Inflammatory macrophage treated with lipopolysaccharide for 4 hours (primary cell): ENCODE measurements around the gene CMIP.

ENCODE experiments used
- DNase-seq: peaks from one replicate; pipeline ENCODE4 v3.0.0-alpha.2; 2020

CMIP gene

DNA sequence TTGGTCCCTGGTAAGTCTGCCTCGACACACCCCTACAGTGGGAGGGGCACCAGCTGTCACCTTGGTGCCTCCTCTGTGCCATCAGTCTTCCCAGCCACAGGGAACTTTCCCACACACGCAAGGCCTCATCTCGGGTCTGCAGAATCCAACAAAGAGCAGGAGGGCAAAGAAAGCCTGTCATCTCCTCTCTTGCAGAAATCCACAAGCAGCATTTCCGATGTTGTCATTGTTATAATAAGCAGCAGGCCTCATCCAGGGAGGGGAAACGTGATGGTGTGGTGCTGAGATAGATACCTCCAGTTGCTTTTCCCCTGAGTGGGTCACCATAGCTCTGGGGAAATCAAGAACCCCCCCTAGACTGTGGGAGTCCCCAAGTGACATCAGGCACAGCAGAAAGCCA, 110.4 kb downstream of the CMIP start:
- no peak for DNase-seq

DNA sequence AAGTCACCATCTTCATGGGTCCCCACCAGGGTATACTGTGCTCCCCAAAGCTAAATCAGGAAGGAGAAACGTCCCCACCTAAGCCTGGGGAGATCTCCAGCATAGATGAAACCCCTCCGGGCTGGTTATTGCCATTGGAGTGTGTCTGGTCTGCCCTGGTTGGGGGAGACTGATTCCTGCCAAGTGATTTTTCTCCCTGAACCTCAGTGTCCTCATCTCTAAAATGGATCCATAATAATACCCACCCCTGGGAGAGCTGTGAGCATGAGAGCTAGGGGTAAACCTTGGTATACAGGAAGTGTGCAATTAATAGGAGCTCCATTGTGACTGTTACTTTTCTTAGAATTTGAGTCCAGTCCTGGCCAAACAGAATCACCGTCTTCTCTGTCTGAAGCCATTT, 111.1 kb downstream of the CMIP start:
- no peak for DNase-seq

DNA sequence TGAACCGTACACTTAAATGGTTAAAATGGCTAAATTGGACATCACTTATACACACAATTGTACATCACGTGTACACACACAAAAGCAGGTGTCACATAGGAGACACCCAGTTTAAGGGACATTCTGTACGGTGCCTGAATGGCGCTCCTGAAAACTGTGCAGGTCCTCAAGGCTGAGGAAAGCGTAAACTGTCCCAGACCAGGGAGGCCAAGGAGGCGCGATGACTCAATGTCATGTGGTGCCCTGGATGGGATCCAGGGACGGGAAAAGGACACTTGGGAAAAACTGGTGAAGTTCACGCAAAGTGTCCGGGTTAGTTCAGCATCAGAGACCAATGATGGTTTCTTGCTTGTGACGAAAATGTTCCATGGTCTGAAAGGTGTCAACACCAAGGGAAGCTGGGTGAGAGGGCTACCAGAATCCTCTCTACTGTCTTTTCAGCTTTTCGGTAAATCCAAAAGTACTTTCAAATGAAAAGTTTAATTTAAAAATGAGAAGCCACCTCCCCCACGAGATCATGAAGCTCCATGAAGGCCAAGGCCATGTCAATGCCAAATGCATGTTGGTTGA, 112.2 kb downstream of the CMIP start:
- DNase-seq, result no peak

DNA sequence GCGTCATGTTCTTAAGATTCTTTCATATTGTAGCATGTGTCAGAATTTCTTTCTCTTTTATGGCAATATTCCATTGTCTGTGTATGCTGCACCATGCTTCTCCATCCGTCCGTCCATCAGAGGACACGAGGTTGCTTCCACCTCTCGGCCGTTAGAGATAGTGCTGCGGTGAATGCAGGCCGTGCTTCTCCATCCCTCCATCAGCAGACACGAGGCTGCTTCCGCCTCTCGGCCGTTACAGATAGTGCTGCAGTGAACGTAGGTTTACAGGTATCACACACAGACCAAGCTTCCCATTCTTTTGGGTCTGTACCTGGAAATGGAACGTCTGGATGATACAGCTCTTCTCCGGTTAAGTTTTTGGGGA, 113.5 kb downstream of the CMIP start:
- DNase-seq, result no peak

DNA sequence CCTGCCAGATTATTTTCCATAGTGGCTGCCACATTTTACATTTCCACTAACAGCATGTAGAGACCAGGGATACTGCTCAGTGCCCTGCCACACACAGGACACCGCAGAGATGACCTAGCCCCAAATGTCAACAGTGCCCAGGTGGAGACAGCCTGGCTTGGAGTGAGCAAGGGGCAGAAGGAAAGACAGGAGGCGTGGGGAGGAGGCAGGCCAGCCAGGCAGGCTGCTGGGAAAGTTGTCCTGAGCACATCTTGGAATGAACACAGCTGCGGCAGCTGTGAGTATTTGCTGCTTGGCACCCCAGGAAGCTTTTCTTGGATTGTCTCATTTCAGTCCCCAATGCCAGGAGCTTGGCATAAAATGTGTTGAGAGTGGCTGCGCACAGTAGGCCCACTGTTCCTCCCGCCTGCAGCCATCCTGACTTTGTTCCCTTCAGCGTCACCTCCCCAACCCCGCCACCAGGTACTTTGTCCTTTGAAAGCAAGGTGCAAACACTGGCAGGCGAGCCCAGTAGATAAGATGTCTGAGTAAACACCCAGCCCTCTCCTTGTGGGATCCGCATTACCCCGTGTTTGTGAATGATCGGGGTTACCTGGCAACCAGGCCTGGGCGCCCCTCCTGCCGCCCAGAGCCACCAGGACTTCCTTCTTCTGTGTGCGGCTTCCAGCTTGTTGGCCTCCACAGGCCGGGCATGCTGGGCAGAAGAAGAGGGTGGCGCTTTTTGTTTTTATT, 114.0 kb downstream of the CMIP start:
- peak; percentile 46 for DNase-seq

DNA sequence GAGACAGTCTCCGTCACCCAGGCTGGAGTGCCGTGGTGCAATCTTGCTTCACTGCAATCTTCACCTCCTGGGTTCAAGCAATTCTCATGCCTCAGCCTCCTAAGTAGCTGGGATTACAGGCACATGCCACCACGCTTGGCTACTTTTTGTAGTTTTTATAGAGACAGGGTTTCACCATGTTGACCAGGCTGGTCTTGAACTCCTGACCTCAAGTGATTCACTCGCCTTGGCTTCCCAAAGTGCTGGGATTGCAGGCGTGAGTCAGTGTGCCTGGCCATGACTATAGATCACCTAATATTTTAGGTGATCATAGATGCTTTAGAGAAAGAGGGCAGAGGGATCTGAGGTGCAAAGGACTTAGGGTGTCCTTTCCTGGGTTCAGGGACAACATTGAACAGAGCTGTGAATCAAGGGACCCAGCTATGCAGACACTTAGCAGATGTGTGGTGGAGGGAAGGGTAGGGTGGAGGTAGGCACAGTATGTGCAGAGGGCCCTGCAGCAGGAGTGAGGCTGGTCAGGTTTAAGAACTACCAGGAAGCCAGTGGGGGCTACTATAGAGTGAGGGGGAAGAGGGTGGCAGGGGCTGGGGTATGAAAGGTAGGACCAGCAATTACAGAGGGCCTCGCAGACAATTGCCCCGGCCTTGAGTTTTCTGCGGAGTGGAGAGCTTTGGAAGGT, 116.5 kb downstream of the CMIP start:
- DNase-seq, result no peak

DNA sequence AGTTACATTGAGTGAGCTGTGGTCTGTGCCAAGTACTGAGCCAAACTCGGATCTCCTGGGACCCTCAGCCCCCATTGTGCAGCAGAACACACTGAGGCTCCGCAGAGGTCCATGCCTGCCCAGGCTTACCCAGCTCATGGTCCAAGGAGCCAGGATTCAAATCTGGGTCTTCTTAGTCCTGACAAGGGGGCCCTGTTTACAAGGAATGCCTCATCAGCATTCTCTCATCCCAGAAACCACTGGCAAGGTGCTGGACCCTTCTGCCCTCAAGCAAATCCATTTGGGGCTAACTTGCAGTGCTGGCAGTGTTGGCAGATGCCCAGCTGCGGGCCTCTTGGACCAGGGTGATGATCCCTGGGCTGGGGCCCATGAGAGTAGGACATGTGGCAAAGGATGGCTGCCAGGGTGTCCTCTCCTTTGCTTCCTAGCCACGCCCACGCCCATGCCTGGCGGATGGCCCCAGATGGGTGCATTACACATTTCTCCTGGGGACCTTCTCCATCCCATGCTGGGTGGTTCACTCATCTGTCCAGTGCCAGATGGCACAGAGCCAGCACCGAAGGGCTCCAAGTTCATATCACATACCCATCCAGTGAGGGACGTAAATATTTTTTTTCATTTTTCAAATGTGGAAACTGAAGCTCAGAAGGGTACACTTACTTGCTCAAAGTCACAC, 117.7 kb downstream of the CMIP start:
- DNase-seq, result no peak

DNA sequence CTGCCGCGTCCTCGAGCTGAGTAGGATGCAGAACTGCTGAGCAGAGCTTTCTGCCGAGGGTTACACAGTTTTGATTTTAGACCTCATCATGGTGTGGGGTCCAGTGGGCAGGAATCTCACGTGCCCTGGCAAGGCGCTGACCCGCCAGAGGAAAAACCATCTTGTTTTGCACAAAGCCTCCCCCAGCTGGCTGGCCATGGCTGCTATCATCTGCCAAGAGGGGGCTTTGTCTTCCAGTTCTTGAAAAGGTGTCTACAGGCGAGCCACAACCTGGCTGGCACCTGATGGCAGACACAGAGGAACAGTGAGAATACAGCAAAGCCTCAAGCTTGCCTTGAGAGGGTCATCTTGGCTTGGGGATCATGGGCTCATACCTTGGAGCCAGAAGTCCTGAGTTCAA, 118.3 kb downstream of the CMIP start:
- DNase-seq, result no peak

DNA sequence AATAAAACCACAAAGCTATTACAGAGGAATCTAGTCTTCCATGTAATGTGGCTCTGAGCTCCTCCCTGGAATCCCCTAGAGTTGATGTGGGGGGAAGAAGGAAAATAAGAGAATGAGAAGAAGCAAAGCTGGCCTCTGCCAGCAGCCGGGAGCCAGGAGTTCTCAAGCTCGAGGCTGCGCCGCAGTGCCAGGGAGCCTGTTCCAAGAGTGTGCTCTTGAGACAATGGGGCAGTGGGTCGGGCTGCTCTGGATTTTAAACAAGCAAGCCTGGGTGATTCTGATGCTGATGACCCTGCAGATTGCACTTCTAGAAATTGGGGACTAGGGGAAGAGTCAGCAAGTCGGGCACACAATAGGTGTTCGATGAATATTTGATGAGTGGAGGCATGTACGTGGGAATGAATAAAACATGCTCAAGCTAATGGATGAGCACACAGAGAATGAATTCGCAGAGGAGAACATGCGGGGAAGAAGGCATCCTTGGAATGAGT, 119.9 kb downstream of the CMIP start:
- DNase-seq, result no peak

DNA sequence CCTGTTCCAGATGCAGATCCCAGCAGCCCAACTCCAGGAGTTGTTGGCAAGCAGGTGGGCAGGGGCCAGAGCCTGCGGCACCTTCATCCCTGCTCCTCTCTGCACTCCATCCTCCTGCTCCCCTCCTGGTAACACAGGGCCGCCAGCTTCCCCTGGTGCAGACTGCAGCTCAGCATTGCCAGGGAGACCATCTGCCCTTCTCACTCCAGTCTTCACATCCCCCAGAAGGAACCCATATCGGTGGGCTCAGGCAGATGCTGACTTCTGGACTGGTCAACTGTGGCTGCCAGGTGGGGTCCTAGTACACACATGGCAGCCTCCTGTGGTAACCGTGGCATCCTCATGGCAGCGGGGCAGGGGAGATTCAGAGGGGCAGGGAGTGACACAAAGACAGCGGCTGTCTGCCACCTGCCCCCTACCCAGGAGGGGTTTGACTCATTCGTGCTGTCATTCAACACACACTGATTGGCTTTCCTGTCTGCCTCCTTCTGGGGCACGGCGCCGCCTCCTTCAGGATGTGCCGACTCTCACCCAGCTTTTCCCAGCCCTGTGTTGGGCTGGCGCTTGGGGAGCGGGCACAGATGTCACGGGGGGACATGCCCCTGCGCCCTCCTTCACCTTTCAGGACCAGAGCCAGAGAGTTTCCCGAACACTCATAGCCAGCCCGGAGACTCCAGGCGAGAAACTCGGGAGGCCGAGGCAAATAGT, 120.9 kb downstream of the CMIP start:
- no peak for DNase-seq

DNA sequence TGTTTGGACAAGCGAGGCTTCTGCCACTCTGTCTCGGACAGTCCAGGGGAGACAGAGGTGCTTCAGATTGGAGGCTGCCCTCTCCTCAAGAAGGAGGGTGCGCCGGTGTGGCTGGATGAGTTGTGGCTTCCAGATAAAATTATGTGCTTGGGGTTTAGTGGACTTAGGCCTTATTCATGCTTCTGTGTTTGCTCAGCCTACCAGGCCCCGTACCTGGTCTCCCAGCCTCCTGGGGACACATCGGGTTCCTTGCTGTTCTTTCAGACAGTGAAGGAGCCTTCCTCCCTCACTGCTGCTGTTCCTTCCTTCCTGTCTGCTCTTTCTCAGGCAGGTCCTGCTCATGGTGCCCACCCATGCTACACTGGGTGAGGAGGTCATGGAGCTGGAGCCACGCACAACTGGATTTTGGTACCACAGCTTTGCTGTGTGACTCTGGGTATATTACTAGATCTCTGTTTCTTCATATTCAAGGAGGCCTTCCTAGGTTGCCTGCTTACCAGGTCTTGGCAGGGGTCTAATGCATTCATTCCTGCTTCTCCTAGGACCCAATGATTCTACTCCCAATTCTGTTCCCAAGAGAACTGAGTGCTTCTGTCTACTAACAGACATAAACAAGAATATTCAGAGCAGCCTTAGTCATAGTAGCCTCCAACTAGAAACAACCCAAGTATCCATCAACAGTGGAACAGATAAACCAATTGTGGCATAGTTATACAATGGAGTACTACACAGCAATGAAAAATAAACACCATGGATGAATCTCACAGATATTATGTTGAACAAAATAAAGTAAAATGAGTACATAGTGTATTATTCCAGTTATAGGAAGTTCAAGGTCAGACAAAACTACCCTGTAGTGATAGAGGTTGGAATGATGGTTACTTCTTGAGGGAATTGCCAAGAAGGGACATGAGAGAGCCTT, 121.7 kb downstream of the CMIP start:
- no peak for DNase-seq

DNA sequence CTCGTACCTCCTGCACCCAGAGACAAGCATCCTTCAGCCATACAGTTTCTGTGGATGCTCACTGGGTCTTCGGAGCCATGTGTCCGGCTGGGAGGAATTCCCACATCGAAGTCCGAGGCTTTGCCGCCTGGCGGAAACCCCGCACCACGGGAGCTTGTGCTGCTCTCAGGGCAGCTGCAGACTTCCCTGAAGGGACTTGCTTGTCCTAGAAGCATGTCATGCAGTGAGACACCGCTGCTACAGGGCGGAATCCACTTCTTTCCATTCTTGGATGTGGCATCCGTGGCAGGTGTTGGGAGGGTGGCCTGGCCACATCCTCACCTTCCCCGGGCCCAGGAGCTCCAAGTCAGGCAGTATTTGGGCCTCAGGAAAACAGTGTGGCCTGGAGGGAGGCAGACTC, 122.5 kb downstream of the CMIP start:
- no peak for DNase-seq

DNA sequence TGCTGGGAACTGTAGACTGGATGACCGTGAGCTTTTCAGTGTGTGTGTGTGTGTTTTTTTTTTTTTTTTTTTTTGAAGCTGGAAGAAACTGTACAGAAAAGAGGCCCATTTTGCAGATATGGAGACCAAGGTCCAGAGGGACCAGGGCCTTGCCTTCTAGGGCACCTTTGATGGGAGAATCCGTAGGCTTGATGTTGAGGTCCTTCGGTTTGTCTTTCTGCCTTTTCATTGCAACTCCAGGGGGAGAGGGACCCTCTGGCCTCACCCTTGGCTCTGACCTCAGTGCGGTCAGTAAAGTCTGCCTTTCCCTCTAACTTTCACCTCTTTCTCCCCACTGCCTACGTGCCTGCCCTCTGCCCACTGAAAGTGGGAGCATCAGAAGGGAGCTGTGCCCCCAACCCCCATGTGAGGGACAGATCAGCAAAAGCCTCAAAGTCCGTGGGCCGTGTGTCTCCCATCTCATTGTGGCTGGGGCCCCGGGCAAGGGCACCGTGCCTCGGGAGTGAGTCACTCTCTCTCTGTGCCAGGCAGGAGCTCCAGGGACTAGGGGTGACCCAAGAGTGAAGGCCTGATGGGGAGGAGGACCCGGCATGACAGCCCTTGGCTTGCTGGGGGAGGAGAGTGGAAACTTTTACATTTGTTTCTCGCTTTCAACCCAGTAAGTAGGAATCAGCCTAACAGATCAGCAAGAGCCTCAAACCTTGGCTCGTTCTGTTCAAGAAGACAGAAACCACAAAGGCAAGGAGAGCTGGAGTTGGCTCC, 123.6 kb downstream of the CMIP start:
- DNase-seq, result no peak

DNA sequence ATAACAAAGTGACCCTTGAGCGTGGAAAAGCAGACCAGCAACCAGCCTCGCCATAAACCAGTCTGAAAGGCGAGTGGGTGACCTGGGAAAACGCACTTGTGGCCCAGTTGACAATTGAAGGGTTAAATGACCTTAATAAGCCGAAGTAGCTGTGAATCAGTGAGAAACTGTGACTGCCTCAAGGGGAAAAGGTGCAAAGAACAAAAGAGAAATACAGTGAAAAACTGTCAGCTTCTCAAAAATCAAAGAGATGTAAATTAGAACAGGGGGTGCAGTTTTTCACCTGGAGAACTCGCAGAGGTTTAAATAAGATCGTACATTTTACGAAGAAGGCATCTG, 124.1 kb downstream of the CMIP start:
- no peak for DNase-seq

DNA sequence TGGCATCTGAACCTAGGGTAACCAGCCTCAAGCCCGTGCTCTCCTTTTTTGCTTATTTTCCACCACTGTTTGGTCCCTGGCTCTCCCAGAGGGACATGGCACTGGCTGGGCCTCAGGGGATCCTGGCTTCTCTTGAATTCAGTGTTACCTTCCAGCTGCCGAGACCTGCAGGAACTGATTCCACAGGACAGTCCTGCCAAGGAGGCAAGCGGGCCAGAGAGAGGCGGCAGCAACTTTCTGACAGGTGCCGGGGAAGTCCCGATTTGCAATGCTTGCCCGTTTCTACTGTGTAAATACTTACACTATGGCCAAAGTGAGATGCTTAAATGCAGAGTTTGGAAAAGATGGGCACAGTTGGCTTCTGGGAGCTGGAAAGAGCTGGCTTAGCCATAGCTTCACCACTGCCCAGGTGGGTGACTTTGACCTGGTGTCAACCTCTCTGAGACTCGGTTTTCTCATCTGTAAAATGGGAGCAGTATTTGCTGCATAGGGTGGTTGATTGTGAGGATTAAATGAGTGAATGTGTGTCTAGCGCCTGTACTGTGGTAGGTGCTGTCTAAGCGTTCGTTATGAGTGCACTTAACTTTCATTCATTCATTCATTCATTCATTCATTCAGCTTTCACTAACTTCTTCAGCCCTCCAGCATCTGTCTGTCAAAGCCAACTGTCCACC, 124.9 kb downstream of the CMIP start:
- no peak for DNase-seq

DNA sequence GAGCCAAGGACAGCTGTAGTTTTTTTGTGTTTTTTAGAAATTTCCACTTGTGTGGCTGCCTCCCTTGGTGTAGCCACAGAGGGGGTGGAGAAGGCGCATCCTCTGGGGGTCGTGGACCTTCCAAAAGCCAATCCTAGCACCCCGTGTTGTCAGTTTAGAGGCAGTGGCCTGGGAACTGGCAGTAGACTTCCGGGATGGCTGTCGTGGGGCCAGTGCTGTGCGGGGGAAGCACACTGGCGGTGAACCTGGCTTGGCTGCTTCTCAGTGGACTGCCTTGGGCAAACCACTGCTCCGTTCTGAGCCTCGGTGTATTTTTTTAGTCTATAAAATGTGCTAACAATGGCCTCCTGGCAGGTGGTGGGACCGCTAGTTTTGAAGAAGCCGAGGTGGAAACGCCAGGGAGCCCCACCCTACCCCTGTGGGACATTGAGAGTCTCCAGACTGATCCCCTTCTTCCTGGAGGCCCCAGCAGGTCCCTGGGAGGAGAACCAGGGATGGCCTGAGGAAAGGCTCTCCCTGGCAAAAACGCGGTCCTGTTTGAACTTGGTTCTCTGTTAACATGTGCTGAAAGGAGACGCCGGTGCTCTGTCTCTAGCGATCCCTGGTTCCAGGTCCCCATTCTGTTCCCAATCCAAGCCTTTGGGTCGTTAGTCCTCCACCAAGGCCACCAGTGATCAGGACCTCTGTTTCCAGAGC, 125.7 kb downstream of the CMIP start:
- no peak for DNase-seq

DNA sequence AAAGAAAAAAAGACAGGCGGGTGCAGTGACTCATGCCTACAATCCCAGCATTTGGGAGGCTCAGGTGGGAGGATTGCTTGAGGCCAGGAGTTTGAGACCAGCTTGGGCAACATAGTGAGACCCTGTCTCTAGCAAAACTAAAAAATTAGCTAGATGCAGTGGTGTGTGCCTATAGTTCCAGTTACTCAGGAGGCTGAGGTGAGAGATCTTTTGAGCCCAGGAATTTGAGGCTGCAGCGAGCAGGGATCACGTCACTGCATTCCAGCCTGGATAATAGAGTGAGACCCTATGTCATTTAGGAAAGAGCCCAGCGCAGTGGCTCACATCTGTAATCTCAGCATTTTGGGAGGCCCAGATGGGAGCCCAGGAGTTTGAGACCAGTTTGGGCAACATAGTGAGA, 126.6 kb downstream of the CMIP start:
- DNase-seq, result no peak

DNA sequence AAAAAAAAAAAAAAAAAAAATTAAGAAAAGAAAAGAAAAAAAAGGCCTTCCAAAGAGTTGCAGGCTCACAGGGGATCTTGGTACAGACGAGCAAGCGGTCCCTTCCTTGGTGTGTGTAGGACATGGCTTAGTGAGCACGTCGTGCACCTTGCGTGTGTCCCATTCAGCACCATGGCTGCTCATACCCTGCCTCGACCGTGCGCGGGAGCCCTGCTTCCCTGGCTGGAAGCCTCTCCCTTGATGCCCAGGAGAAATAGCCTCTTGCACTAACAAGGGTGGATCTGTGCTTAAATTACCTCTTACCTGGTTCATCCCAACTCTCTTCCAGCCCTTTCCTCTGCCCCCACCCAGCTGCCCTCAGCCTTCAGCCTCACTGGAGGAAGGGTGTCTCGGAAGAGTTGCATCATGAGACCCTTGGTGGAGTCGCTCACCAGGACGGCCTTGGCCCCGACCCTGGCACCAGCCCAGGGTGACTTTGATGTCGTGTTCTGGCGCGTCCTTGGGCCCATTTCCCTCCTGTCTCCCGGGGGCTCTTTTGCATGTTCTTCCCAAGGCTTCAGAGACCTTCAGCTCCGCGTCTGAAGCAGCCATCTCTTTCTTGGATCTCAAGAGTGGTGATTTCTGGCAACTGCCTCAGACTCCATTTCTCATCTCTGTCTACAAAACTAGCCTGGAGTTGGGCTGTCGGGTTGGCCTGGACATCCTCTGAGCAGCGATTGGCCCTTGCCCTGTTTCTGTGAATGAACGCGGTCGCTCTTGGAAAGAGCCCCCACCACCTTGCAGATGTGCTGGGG, 127.2 kb downstream of the CMIP start:
- DNase-seq, result no peak
